Right lobe of liver (tissue), 6 donors: ENCODE results near the gene UBE3B. TPM values are rescaled to one million over a fixed set of nuclear protein-coding genes. Genes with fewer than 3 reads are reported as not detected.
A peak's percentile ranks its signal among the peaks of the same experiment; 100 is the strongest.

Experiments
- ATAC-seq, 4 donors: fragments of 200-7000 bp; cut with Tn5 transposase; one replicate each; pipeline ENCODE4 v1.9.1; 2020; ENCODE audit warnings: mild to moderate bottlenecking in 4 of 4, moderate library complexity in 4 of 4
- DNase-seq, 3 donors: peaks; one replicate each; pipeline ENCODE4 v3.0.0-alpha.2; 2020
- H3K27ac ChIP-seq, 3 donors: fragments of 200-600 bp; one replicate each; pipeline ENCODE4 v1.8.0; 2022
- H3K27me3 ChIP-seq, 2 donors: fragments of 200-600 bp; one replicate each; pipeline ENCODE4 v1.8.0; 2022
- H3K36me3 ChIP-seq, 4 donors: fragments of 200-600 bp; sonication (generic) in 1 of 4; one replicate each; pipeline versions ENCODE4 v1.5.1 to v1.8.0; 2017 to 2022; ENCODE audit warnings: control low read depth in 1 of 4
- H3K4me1 ChIP-seq, 4 donors: fragments of 200-600 bp; sonication (generic) in 1 of 4; one replicate each; pipeline versions ENCODE4 v1.5.1 to v1.8.0; 2017 to 2022; ENCODE audit warnings: control low read depth in 1 of 4
- H3K4me3 ChIP-seq, 3 donors: fragments of 200-600 bp; one replicate each; pipeline ENCODE4 v1.8.0; 2022
- H3K9me3 ChIP-seq, 4 donors: fragments of 200-600 bp; sonication (generic) in 1 of 4; one replicate each; pipeline versions ENCODE4 v1.5.1 to v1.8.0; 2017 to 2022; ENCODE audit warnings: control low read depth in 1 of 4
- CTCF ChIP-seq, 4 donors: fragments of 200-600 bp in 3 of 4; fragments of 450-650 bp in 1 of 4; IDR thresholded peaks; one replicate each; pipeline versions ENCODE4 v1.5.1 to v1.8.0; 2016 to 2022; ENCODE audit warnings: antibody characterized with exemption in 4 of 4, mild to moderate bottlenecking in 2 of 4
- POLR2A ChIP-seq: fragments of 450-650 bp; IDR thresholded peaks from one replicate; pipeline ENCODE4 v1.6.1; 2017; ENCODE audit warnings: antibody characterized with exemption, mild to moderate bottlenecking
- WGBS: methylation state at CpG from one replicate; pipeline ENCODE4 v1.1.6; 2018; ENCODE audit warnings: low coverage, low lambda C conversion rate; ENCODE audit not compliant: insufficient coverage; ENCODE audit errors: missing lambda C conversion rate; 5-methylcytosine and 5-hydroxymethylcytosine counted together
- intact Hi-C, 2 donors: fragments of 100-400 bp; cut with DNase I; formaldehyde crosslinking; loops; one replicate each; pipeline versions ENCODE4 v1.11.2 to v1.14.1; 2022
- total RNA-seq, 6 experiments: library from RNA; depleted of rRNA in 2 of 6; stranded (reverse); fragments of >200 nt in 2 of 6; fragmentation: NEBNext Ultra II Directional in 3 of 6; extraction: Animal tissue kit (Norgen Biotek cat#: 25700) in 3 of 6; gene quantifications; one replicate each; pipeline versions ENCODE4 v1.1.0 to v1.2.4, GENCODE V29; 2016 to 2023
- donor health status: DM: no; HTN: yes; CAD: no.
- donor health status: DM: no; HTN: no; CAD: no.
- donor health status: DM: no; HTN: no; CAD: no.
- donor health status: DM: no; HTN: yes; CAD: no.
- donor health status: DM: no; HTN: yes; CAD: no.

UBE3B gene
- total RNA-seq, 6 experiments from 2014 or later, result 15.3 to 31.8 (median 22.5) TPM

GRCh38 chr12:109581856-109582255, 104.4 kb downstream of the UBE3B start:
- WGBS, result 68% methylated on average over 5 of the region's 8 CpGs
- ATAC-seq (peak; percentile 1 to 26 (median 4)), DNase-seq (no peak)
- H3K27me3 ChIP-seq, result no peaks in the 10 kb centered on the region
- peaks cover 0 to 53% (median 26%) of the 10 kb centered on the region in 4 donors for H3K4me1 ChIP-seq
- intact Hi-C loops, result no loop called here
- no peak overlapping the region for H3K4me3 ChIP-seq
- H3K27ac ChIP-seq, result peak overlapping the region in 2 of 3 donors; percentile 76 to 96
- H3K36me3 ChIP-seq, result peaks cover 0 to 38% (median 7%) of the 10 kb centered on the region in 4 donors
- TF ChIP-seq CTCF (IDR thresholded peaks at IDR 0.05), result no peak
- no peaks in the 10 kb centered on the region for H3K9me3 ChIP-seq

GRCh38 chr12:109582636-109583035, 105.2 kb downstream of the UBE3B start:
- intact Hi-C loops, result no loop called here
- Histone ChIP-seq H3K9me3 (no peaks in the 10 kb centered on the region), H3K27me3 (no peaks in the 10 kb centered on the region), H3K4me1 (peaks cover 0 to 47% (median 22%) of the 10 kb centered on the region in 4 donors), H3K27ac (no peak overlapping the region), H3K36me3 (peaks cover 0 to 30% (median 5%) of the 10 kb centered on the region in 4 donors), H3K4me3 (no peak overlapping the region)
- WGBS, result 71% methylated on average over 4 of the region's 5 CpGs
- DNase-seq (peak; percentile 82 to 87 (median 83)), ATAC-seq (peak; percentile 47 to 72 (median 66))
- TF ChIP-seq POLR2A (no peak), CTCF (IDR thresholded peaks at IDR 0.05) (peak in 2 of 4 donors; percentile 8 to 21)

GRCh38 chr12:109583733-109584132, 106.3 kb downstream of the UBE3B start:
- DNase-seq, result no peak
- Histone ChIP-seq H3K4me1 (peaks cover 0 to 43% (median 20%) of the 10 kb centered on the region in 4 donors), H3K27ac (no peak overlapping the region), H3K27me3 (no peaks in the 10 kb centered on the region), H3K36me3 (peaks cover 0 to 29% (median 5%) of the 10 kb centered on the region in 4 donors), H3K9me3 (no peaks in the 10 kb centered on the region), H3K4me3 (no peak overlapping the region)
- 15% methylated on average over 1 of the region's 2 CpGs for WGBS
- ATAC-seq, result no peak
- intact Hi-C loops, result no loop called here
- no peak for TF ChIP-seq CTCF (IDR thresholded peaks at IDR 0.05)
- TF ChIP-seq POLR2A, result no peak

Other genes with a start within 250 kb of the UBE3B start
- under 1 TPM in 4 of 6 experiments, not detected in 2; 0.06 to 0.86 (median 0.15) TPM for gene FOXN4, start 168.3 kb upstream of the UBE3B start, total RNA-seq
- not detected for gene MYO1H, start 129.7 kb upstream of the UBE3B start, total RNA-seq
- gene KCTD10, start 334 bp upstream of the UBE3B start, total RNA-seq, result 10 to 100 TPM in 4 of 6 experiments, 1 to 10 TPM in 2; 5.8 to 20.2 (median 11.6) TPM
- 10 to 100 TPM; 42.6 to 99.8 (median 65.2) TPM for gene MMAB, start 95.9 kb downstream of the UBE3B start, total RNA-seq
- gene MVK, start 96.2 kb downstream of the UBE3B start, total RNA-seq, result 10 to 100 TPM; 14.2 to 60.0 (median 37.6) TPM
- 1 to 10 TPM in 5 of 6 experiments, under 1 TPM in 1; 0.34 to 4.3 (median 1.2) TPM for gene FAM222A, start 236.2 kb downstream of the UBE3B start, total RNA-seq